NB4 (cell line): ENCODE data around the gene ZBTB7C.

Experiments used
- DNase-seq: peaks from one replicate; pipeline ENCODE4 v3.0.0; 2010; ENCODE audit warnings: low read depth
- H3K4me3 ChIP-seq: one replicate; pipeline ENCODE4 v1.5.1; 2011; ENCODE audit warnings: mild to moderate bottlenecking, low read depth, low read length, moderate library complexity
- MYC ChIP-seq: IDR thresholded peaks from 2 replicates; pipeline ENCODE4 v1.6.1; 2011; ENCODE audit warnings: low read depth, low read length
- POLR2A ChIP-seq: IDR thresholded peaks from 2 replicates; pipeline ENCODE4 v1.6.1; 2011; ENCODE audit warnings: mild to moderate bottlenecking; ENCODE audit not compliant: insufficient read length; ENCODE audit errors: extremely low read depth
- TF ChIP-seq, protein P1 (sequence below): IDR thresholded peaks from one replicate; pipeline ENCODE4 v1.5.1; 2012; ENCODE audit warnings: low read depth, low read length
- TF ChIP-seq, protein P2 (sequence below): IDR thresholded peaks from 2 replicates; pipeline ENCODE4 v1.6.1; 2011; ENCODE audit warnings: low read depth, low read length

Gene ZBTB7C

DNA sequence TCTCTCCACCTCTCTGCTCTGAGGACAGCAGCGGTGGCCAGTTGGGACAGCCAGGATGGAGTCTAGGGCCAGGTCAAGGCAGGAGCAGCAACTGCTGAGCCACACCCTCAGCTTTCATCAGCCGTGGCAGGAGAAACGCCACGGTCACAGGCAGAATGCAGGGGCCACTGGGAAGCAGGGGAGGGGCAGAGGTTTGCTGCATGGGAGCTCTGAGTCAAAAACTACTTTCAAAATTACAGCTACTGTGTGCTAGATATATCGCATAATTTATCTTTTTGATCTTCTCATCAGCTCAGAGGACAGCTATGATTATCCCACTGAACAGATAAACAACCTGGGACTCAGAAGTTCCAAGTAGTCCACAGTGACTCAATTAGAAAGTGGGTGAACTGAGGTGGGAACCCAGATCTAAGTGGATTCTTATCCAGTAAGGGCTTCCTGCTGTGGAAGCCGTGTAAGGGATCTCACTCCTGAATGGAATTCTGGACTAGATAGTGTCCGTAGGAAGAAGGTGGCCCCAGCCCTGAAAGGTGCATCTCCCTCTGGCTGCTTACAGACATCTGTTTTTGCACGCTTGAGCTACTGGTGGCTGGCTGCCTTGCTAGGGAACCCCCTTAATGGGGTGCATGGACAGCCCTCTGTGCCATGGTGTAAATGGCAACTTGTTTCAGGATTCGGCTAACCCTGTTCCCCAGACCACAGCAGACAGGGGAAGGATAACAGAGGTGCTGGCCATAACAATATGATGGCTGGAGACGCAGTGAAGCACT is 284.1 kb downstream of the ZBTB7C start:
- TF ChIP-seq MYC (no peak), POLR2A (no peak)
- TF ChIP-seq, protein P1, sequence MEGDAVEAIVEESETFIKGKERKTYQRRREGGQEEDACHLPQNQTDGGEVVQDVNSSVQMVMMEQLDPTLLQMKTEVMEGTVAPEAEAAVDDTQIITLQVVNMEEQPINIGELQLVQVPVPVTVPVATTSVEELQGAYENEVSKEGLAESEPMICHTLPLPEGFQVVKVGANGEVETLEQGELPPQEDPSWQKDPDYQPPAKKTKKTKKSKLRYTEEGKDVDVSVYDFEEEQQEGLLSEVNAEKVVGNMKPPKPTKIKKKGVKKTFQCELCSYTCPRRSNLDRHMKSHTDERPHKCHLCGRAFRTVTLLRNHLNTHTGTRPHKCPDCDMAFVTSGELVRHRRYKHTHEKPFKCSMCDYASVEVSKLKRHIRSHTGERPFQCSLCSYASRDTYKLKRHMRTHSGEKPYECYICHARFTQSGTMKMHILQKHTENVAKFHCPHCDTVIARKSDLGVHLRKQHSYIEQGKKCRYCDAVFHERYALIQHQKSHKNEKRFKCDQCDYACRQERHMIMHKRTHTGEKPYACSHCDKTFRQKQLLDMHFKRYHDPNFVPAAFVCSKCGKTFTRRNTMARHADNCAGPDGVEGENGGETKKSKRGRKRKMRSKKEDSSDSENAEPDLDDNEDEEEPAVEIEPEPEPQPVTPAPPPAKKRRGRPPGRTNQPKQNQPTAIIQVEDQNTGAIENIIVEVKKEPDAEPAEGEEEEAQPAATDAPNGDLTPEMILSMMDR, result no peak
- TF ChIP-seq, protein P2, sequence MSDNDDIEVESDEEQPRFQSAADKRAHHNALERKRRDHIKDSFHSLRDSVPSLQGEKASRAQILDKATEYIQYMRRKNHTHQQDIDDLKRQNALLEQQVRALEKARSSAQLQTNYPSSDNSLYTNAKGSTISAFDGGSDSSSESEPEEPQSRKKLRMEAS, result no peak
- H3K4me3 ChIP-seq, result no peak overlapping the region
- DNase-seq, result no peak

DNA sequence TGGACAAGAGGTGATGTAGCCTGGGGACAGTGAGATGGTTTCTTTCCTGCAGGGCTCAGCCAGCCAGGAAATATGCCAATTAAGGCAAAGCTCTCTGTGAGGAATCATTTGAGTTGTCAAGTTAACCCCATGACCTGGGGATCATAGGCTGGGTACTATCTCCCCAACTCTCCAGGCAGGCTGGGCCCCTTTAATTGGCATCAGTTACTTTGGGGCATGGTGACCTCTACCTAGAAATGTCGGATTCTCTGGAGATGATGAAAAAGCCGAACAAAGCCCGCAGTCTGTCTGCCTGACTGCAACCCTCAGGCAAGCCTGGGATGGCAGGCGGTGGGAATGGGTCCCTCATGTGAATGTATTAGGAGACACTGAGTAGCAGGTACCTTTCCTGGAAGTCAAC is 285.2 kb downstream of the ZBTB7C start:
- TF ChIP-seq MYC (no peak), POLR2A (no peak)
- TF ChIP-seq, protein P1, result no peak
- TF ChIP-seq, protein P2, result no peak
- H3K4me3 ChIP-seq, result no peak overlapping the region
- DNase-seq, result no peak

DNA sequence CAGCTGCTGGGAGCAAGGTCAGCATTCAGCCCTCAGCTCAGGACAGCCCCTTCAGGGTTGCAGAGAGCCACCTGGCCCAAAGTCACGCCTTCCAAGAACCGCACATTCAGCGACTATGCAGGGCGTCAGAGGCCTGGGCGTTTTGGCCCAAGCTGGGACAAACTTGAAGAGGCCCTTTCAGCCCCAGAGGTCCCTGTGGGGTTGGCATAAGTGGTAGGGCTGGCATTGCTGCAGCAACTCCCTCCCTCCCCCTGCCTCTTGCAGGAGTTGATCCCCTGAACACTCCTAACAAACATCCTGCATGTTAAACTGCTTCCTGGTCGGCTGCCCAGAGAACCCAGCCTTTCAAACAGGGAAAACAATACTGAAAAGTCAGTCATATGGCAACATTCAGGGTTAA is 285.9 kb downstream of the ZBTB7C start:
- no peak overlapping the region for H3K4me3 ChIP-seq
- DNase-seq, result no peak
- TF ChIP-seq POLR2A (no peak), MYC (no peak)
- TF ChIP-seq, protein P1, result no peak
- TF ChIP-seq, protein P2, result no peak

DNA sequence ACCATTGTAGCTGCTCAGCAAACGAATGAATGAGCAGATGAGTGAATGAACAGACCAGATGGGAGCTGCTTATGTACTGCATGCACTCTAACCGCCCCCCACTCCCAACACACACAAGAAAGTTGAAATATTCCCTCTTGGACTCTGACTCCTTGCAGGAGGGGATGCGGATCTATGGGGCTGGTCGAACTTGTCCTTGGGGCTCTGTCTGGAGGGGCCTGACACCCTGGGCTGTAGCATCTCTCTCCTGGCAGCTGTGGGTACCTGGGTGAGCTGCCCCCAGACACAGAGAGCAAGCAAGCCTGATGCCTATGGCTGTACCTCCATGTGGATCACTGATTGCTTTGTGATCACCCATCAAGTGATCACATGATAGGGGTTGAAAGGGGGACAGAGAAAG is 286.4 kb downstream of the ZBTB7C start:
- DNase-seq, result no peak

DNA sequence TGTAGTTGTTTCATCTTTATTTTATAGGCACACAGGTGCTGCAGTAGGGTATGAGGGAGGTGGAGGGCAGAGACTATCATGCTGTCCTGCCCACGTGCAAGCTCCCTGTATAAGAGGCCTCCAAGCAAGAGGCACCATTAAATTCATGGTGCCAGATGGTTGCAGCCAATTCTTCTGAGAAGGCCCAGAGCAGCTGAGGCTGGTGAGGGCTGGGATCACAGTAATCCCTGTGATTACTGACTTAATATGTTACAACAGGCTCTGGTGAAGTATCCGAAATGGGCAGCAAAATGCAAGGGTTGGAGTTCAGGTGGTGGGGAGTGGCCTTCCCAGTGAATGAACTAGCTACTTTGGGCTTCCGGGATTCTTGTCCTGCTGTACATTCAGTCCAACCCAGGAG is 286.8 kb downstream of the ZBTB7C start:
- TF ChIP-seq POLR2A, result no peak
- TF ChIP-seq, protein P2, result no peak
- TF ChIP-seq, protein P1, result no peak
- no peak for TF ChIP-seq MYC

More for the DNA sequence above, 286.4 kb downstream of the ZBTB7C start:
- no peak overlapping the region for H3K4me3 ChIP-seq
- TF ChIP-seq POLR2A (no peak), MYC (no peak)
- TF ChIP-seq, protein P1, result no peak
- TF ChIP-seq, protein P2, result no peak

More for the DNA sequence above, 286.8 kb downstream of the ZBTB7C start:
- no peak for DNase-seq
- H3K4me3 ChIP-seq, result no peak overlapping the region
